ENCODE results near the gene ZNRF3.

DNA sequence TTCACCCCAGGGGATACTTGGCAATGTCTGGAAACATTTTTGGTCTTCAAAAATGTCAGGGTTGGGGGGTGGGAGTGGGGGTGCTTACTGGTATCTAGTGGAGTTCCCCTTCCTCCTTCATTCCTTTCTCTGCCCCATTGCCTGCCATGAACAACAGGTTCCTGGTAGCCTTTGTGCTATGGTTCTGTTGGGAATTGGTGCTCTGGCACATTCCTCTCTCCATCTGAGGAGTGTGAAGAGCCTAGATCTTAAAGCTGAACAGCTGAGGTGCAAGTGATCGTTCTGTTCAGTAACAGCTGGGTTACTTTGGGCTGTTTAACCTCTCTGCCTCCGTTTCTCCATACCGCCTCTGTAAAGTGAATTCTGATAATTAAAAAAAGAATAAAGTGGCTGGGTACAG is 114.0 kb downstream of the ZNRF3 start:
- TF ChIP-seq POLR2A (IDR thresholded peaks at IDR 0.05; ENCODE audit: low read depth, low read length) (no peak), SPI1 (IDR thresholded peaks at IDR 0.05; ENCODE audit: low read depth, low read length) (no peak), POLR2AphosphoS5 (IDR thresholded peaks at IDR 0.05; ENCODE audit: low read depth, low read length) (no peak), TAF1 (IDR thresholded peaks at IDR 0.05; ENCODE audit: low read depth, low read length) (no peak), PAX5 (IDR thresholded peaks at IDR 0.05; ENCODE audit: insufficient read depth, low read length, severe bottlenecking) (no peak), POU2F2 (IDR thresholded peaks at IDR 0.05; ENCODE audit: low read depth, low read length) (no peak)
